ENCODE data around the gene STAB2.

DNA sequence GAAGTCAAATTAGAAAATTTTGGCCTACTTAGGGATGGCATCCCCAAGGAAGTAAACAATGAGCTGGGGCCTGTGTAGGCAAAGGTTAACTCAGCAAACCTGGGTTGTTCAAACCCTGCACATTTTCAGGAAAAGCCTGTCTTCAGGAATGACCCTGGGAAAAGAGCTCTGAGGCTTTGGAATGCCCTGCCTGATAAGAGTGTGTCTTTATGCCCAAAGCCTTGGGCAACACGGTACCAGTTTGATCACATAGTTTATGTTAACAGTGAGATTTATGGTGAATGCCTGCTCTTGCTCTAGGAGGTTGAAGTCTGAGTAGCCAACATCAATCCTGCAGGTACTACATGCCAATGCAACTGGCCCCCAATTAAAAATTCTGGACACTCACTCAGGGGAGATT lies 28.2 kb upstream of the STAB2 start:
- TF ChIP-seq, protein P1, sequence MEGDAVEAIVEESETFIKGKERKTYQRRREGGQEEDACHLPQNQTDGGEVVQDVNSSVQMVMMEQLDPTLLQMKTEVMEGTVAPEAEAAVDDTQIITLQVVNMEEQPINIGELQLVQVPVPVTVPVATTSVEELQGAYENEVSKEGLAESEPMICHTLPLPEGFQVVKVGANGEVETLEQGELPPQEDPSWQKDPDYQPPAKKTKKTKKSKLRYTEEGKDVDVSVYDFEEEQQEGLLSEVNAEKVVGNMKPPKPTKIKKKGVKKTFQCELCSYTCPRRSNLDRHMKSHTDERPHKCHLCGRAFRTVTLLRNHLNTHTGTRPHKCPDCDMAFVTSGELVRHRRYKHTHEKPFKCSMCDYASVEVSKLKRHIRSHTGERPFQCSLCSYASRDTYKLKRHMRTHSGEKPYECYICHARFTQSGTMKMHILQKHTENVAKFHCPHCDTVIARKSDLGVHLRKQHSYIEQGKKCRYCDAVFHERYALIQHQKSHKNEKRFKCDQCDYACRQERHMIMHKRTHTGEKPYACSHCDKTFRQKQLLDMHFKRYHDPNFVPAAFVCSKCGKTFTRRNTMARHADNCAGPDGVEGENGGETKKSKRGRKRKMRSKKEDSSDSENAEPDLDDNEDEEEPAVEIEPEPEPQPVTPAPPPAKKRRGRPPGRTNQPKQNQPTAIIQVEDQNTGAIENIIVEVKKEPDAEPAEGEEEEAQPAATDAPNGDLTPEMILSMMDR (IDR thresholded peaks at IDR 0.05 in 8 of 11, conservative IDR thresholded peaks at IDR 0.05 in 3 of 11) = no peak
- no peak for TF ChIP-seq POLR2AphosphoS5 (IDR thresholded peaks at IDR 0.05)
